T-helper 1 cell treated with Interleukin-12 subunit alpha and Interleukin-12 subunit beta and Interleukin-4 antibody, amounts not matched to agents 30 ng/mL and 1 ng/mL, for 36 hours (primary cell): Measurements from ENCODE around the gene TSC2. TPM values are rescaled to one million over a fixed set of nuclear protein-coding genes. Genes with fewer than 3 reads are reported as not detected.
"Not testable (repeated sequence)": the region's sequence is repeated elsewhere in the genome, so short reads cannot be mapped to it uniquely, and the experiment has no call there.

Experiments used
- intact Hi-C: fragments of 100-400 bp; cut with micrococcal nuclease; formaldehyde crosslinking; loops from one replicate; pipeline ENCODE4 v1.15.1; 2024
- total RNA-seq: library from RNA; stranded (reverse); gene quantifications from 2 replicates; pipeline ENCODE4 v1.2.3, GENCODE V29; 2022

Gene TSC2
- total RNA-seq, 1 donor from 2014 or later, result 130 TPM

GRCh38 chr16:2096853-2097595 lies 49.2 kb downstream of the TSC2 start:
- intact Hi-C loops, result no loop called here

- intact Hi-C loops, result not testable (repeated sequence)
Observed at GRCh38 chr16:2097689-2098088, 49.9 kb downstream of the TSC2 start.

DNA sequence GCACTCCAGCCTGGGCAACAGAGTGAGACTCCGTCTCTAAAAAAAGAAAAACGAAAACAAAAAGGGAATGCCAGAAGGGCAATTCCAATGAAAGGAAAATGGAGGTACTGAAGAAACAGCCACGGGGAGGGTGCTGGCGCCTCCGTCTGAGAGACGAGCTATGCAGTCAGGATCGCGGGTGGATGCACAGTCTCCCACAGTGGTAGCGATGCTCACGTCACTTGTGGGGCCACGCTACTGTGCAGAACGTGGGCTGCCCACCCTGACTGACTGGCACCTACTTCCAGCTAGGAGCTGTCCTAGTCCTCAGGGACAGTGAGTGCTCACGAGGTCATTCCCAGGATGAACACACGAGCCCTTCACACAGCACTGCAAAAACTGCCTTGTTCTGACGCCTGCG lies 53.8 kb downstream of the TSC2 start:
- intact Hi-C loops, result not testable (repeated sequence)

DNA sequence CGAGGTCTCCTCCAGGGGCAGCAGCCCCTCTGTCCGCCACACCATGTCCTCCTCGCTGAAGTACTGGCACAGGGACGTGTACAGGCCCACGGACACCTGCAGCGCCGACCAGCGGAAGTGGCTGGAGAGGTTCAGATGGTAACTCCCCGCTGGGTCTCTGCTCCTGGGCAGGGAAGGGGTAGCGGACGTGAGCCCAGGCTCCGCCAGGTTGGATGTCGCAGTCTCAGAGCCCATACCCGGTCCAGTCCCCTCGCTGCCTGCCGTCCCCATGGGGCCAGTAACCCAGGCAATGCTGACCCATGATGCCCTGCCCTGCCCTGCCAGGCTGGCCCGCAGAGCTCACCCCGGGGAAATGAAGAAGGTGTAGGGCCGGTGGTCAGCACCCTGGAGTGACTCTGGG lies 54.7 kb downstream of the TSC2 start:
- intact Hi-C loops, result no loop called here

- intact Hi-C loops, result not testable (repeated sequence)
Observed at GRCh38 chr16:2104464-2104863, 56.7 kb downstream of the TSC2 start.

GRCh38 chr16:2105291-2105690 lies 57.5 kb downstream of the TSC2 start:
- intact Hi-C loops, result not testable (repeated sequence)

DNA sequence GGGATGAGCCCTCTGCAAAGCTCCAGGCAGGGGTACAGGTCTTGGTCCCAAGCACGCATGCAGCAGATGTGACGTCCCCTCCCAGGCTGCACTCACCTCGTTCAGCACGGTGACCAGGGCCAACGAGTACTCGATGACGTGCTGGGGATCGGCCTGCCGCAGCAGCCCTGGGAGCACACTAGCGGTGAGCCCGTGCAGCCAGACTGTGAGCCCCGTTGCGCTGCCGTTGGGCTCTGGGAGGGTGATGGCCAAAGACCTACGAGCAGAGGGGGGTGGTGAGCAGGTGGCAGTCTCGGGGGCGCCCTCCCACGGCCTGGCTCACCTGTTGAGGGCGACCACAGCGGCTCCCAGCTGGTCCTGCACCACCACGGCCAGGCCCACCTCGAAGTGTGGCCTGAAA lies 58.0 kb downstream of the TSC2 start:
- intact Hi-C loops, result not testable (repeated sequence)

DNA sequence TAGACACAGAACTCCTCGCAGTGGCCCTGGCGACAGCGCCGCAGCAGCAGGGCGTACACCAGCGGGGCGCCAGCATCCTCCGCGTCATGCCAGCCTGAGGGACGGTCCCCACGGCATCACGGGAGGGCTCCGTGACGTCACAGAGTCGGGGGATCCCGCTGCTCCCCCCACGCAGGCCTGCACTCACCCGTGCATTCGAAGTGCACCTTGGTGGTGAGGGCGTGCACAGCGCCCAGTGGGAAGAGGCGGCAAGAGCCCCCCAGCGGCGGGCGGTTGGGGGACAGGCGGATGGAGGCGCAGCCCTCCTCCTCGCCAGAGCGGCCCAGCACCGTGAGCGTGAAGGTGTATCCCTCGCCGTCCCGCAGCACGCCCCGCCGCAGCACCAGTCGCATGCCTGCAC lies 58.4 kb downstream of the TSC2 start:
- intact Hi-C loops, result not testable (repeated sequence)

- intact Hi-C loops, result not testable (repeated sequence)
Observed at GRCh38 chr16:2107121-2107790, 59.5 kb downstream of the TSC2 start.

DNA sequence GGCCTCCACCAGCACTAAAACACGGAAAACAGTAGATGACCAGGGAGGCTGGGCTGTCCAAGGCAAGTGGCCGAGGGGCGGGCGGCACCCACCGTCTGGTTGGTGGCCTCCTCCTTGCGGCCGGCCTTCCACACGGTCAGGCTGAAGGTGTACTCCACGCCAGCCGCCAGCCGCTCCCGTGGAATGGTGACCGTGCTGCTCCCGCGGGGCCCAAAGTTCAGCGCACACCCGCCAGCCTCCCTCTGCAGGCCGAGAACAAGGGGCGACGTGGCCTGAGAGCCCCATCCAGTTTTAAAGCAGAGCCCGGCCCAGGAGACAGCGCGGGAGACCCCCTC lies 60.0 kb downstream of the TSC2 start:
- intact Hi-C loops, result not testable (repeated sequence)

DNA sequence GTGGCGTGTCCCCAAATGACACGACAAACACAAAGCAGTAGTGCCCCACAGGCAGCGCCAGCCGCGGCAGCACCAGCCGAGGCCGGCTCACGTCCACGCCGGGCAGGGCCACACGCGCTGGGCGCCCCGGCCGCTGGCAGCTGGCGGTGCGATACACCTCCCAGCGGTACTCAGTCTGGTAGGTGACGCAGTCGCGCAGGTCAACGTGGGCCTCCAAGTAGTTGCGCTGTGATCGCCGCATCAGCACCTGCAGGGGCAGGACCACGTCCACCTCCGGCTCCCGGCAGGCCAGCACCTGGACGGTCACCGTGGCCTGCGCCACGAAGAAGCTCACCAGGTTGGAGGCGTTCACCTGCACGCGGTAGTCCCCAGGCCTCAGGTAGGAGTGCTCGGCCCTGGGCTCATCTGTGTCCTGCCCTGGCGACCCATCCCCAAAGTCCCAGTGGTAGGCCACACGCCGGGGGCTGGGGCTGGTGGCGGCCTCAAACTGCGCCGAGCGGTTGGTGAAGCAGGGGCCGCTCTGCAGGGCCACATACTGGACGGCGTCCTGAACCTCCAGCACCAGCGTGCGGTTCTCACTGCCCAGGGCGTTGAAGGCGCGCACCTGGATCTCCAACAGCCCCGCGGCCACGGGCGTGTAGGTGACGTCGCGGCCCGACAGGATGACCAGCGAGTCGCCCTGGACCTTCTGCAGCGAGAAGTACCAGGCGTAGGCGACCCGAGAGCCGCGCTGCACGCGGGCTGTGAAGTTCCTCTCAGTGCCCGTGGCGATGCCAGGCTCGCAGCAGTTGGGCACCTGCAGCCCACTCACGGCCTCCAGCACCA lies 60.9 kb downstream of the TSC2 start:
- intact Hi-C loops, result not testable (repeated sequence)

GRCh38 chr16:2109271-2109580 lies 61.4 kb downstream of the TSC2 start:
- intact Hi-C loops, result not testable (repeated sequence)

DNA sequence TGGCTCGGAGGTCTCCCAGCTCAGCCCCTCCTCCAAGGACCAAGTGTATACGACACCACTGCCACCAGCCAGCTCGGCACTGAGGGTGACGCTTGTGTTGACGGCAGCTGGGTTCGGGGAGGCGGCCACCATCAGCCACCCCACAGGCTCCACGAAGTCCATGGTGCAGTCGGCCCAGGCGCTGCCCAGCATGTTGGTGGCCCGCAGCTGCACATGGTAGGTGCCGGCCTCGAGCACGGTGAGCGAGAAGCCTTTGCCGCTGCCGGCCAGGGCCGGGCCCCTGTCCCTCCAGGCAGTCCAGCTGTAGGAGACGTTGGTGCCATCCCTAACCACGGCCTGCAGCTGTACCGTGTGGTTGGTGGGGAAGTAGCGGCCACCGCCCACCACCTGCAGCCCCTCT lies 62.1 kb downstream of the TSC2 start:
- intact Hi-C loops, result not testable (repeated sequence)

DNA sequence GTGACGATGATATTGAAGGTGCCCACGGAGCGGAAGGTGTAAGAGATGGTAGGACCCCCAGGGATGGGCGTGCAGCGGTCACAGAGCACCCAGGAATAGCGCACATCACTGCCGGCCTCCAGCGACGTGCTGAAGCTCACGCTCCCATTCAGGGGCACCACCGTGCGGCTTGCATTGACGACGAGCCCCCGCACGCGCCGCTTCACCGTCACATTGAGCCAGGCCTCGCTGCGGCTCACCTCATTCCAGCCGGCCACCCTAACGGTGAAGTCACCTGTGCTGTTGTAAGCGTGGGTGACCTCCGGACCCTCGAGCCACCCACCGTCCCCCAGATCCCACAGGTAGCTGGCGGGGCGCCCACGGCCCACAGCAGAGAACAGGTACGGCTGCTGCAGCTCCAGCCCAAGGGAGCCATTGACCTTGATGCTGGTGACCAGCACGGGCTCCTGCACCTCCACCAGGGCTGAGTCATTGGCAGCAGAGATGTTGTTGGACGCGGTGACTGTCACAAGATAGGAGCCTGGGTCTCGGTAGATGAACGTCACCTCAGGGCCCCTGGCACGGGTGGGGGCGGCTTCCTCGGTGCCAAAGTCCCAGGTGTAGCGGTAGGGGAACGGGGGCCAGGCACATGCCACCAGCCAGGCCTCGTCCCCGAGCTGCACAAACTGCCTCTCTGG lies 62.7 kb downstream of the TSC2 start:
- intact Hi-C loops, result not testable (repeated sequence)

DNA sequence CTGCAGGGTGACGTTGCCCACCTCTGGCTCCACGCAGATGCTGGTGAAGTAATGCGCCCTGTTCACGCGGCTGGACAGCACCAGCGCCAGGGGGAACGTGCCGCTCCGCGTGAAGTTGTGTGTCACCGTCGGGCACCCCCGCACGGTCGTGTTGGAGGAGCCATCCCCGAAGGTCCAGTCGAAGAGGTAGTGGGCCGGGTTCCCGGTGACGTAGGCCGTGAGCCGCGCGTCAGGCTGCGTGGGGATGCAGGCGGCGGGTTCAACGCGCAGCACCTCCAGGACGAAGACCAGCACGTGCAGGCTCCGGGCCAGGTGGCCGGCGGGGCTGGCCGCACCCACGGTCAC lies 63.2 kb downstream of the TSC2 start:
- intact Hi-C loops, result not testable (repeated sequence)

DNA sequence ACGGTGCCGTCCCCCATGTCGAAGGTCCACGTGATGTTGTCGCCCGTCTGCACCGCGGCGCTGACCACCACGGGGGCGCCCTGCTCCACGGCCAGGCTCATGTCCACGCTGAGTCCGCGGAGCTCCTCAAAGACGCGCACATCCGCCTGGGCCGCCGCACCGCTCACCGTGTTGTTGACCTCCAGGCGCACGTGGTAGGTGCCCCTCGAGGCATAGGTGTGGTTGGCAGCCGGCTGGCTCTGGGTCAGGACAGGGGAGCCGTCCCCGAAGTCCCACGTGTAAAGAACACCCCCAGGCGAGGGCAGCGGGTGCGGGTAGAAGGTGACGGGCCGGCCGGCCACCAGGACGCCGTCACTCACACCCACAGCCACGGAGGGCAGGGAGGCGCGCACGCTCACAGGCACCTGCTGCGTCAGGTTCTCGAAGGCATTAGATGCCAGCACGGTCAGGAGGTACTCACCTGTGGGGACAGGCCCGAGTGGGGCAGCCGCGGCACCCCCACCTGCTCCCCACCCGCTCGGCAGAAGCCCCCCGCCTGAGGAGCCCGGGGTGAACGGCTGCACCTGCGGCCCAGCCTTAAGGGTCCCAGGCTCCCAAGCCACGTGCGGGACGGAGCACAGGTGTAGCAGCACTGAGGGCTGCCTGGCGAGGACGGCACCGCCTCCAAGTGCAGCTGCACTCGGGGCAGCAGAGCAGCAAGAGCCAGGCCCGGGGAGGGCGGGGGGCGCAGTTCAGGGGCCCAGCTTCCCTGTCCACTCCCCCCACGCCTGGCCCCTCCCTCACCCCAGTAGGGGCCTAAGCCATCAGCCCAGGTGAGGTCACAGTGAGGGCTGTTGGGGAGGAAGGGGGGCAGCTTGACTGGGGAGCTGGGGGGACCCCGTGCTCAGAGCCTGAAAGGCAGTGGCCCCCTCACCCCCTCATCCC lies 63.9 kb downstream of the TSC2 start:
- intact Hi-C loops, result not testable (repeated sequence)

GRCh38 chr16:2112539-2113106 lies 64.8 kb downstream of the TSC2 start:
- intact Hi-C loops, result not testable (repeated sequence)

DNA sequence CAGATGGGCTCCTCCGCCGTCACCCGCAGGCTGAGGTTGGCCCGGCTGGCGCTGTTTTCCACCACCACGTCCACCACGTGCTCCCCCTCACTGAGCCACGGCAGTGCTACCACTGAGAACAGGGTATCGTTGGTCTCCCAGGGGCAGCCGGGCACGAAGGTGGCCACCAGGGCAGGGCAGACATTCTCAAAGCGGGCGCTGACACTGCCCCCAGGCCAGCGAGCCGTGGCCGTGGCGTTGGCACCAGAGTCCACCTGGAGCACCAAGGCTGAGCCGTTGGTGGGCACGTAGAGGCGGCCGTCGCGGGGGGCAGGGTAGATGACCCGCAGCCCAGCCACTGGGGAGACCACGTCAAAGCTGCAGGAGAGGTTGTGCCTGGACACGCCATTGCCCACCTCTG lies 66.4 kb downstream of the TSC2 start:
- intact Hi-C loops, result not testable (repeated sequence)

DNA sequence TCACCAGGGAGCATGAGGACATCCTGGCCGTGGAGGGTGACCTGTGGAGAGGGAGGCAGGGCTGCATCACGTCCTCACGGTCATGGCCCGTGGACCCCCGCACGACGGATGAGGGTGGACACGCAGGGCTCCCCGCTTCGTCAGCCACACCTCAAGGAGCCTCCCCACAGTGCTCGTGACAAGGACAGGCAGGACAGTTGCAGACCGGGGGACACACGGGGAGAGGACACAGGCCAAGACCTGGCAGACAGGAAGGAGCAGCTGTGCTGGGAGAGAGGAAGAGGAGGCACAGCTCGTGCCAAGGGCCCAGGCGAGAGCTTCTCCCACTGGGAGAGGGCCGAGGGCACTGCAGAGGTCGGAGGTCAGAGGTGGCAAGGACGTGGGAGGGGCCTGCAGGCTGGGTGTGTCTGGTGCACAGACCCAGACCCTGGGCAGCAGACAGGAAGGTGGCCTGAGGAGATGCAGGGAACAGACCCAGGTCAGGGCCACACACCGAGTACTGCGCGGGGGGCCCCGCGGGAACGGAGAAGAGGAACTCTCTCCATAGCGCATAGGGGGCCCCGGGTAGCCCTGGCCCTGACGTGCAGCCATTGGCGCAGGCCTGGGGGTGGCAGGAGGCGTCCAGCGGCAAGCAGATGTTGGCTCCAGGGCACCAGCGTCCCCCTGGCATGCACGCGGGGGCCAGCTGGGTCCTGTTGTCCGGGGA lies 67.3 kb downstream of the TSC2 start:
- intact Hi-C loops, result not testable (repeated sequence)

- intact Hi-C loops, result no loop called here
Observed at GRCh38 chr16:2115591-2115973, 67.8 kb downstream of the TSC2 start.
